Left colon (tissue), 2 donors: ENCODE measurements around the gene ZNF423. TPM values are rescaled to one million over a fixed set of nuclear protein-coding genes. Genes with fewer than 3 reads are reported as not detected.
A peak's percentile ranks its signal among the peaks of the same experiment; 100 is the strongest.

Experiments used
- ATAC-seq: fragments of 200-7000 bp; cut with Tn5 transposase; one replicate; pipeline ENCODE4 v1.9.1; 2020; ENCODE audit warnings: mild to moderate bottlenecking, moderate library complexity
- DNase-seq, 2 donors: peaks; one replicate each; pipeline ENCODE4 v3.0.0-alpha.2; 2020
- intact Hi-C, 2 donors: fragments of 100-400 bp; cut with DNase I in 1 of 2; cut with micrococcal nuclease in 1 of 2; formaldehyde crosslinking; loops; one replicate each; pipeline versions ENCODE4 v1.11.2 to v1.14.0; 2022; cut with DNase I, micrococcal nuclease
- total RNA-seq, 2 donors: library from RNA; stranded (reverse); fragmentation: NEBNext Ultra II Directional; extraction: Animal tissue kit (Norgen Biotek cat#: 25700); gene quantifications; one replicate each; pipeline ENCODE4 v1.2.1, GENCODE V29; 2021
- donor health status: DM: no; HTN: no; CAD: no.
- donor health status: DM: yes; HTN: yes; CAD: no.

The ZNF423 gene
- total RNA-seq, 2 donors from 2014 or later = 8.2 to 10.5 TPM

GRCh38 chr16:49723310-49723709, 132.6 kb downstream of the ZNF423 start:
- intact Hi-C loops = no loop called here
- ATAC-seq (no peak), DNase-seq (no peak)

- intact Hi-C loops = no loop called here
- ATAC-seq = no peak
- DNase-seq = no peak
These were observed 135.7 kb downstream of the ZNF423 start for GRCh38 chr16:49720225-49720624.

- no peak for DNase-seq
- ATAC-seq = no peak
- intact Hi-C loops = no loop called here
These were observed 138.2 kb downstream of the ZNF423 start for GRCh38 chr16:49717689-49718088.

- ATAC-seq = no peak
- DNase-seq = no peak
- intact Hi-C loops = no loop called here
These were observed 139.5 kb downstream of the ZNF423 start for GRCh38 chr16:49716339-49716934.

GRCh38 chr16:49713770-49714169, 142.1 kb downstream of the ZNF423 start:
- intact Hi-C loops = no loop called here
- DNase-seq (no peak), ATAC-seq (no peak)

GRCh38 chr16:49712542-49712941, 143.4 kb downstream of the ZNF423 start:
- intact Hi-C loops = no loop called here
- ATAC-seq (no peak), DNase-seq (no peak)

- intact Hi-C loops = no loop called here
- ATAC-seq (no peak), DNase-seq (no peak)
These were observed 143.8 kb downstream of the ZNF423 start for GRCh38 chr16:49712106-49712505.

GRCh38 chr16:49709057-49709456, 146.9 kb downstream of the ZNF423 start:
- DNase-seq (no peak), ATAC-seq (no peak)
- intact Hi-C loops = no loop called here

- intact Hi-C loops = no loop called here
- ATAC-seq = no peak
- no peak for DNase-seq
These were observed 147.4 kb downstream of the ZNF423 start for GRCh38 chr16:49708491-49708890.

GRCh38 chr16:49706620-49707355, 149.1 kb downstream of the ZNF423 start:
- intact Hi-C loops = no loop called here
- DNase-seq (no peak), ATAC-seq (no peak)

GRCh38 chr16:49704586-49705155, 151.2 kb downstream of the ZNF423 start:
- DNase-seq (no peak), ATAC-seq (no peak)
- intact Hi-C loops = no loop called here

- DNase-seq (no peak), ATAC-seq (no peak)
- intact Hi-C loops = no loop called here
These were observed 152.4 kb downstream of the ZNF423 start for GRCh38 chr16:49703483-49703882.

GRCh38 chr16:49701789-49702494, 154.0 kb downstream of the ZNF423 start:
- ATAC-seq (no peak), DNase-seq (peak; percentile 27 to 38)
- intact Hi-C loops = no loop called here

- DNase-seq (no peak), ATAC-seq (no peak)
- intact Hi-C loops = no loop called here
These were observed 154.7 kb downstream of the ZNF423 start for GRCh38 chr16:49701065-49701685.

GRCh38 chr16:49700251-49701064, 155.5 kb downstream of the ZNF423 start:
- ATAC-seq = no peak
- intact Hi-C loops = no loop called here
- no peak for DNase-seq

- intact Hi-C loops = no loop called here
These were observed 156.1 kb downstream of the ZNF423 start for GRCh38 chr16:49699841-49700175.

GRCh38 chr16:49698931-49699840, 156.7 kb downstream of the ZNF423 start:
- no peak for ATAC-seq
- intact Hi-C loops = no loop called here
- DNase-seq = no peak

More at GRCh38 chr16:49699841-49700175, 156.1 kb downstream of the ZNF423 start:
- no peak for ATAC-seq
- DNase-seq = no peak

- no peak for ATAC-seq
- intact Hi-C loops = no loop called here
These were observed 157.5 kb downstream of the ZNF423 start for GRCh38 chr16:49698453-49698815.

More at GRCh38 chr16:49698453-49698815, 157.5 kb downstream of the ZNF423 start:
- DNase-seq = no peak
